GM19438 (cell line): ENCODE measurements around the gene CD53.
A peak's percentile ranks its signal among the peaks of the same experiment; 100 is the strongest.

Experiments
- ATAC-seq: cut with Tn5 transposase; IDR thresholded peaks from one replicate; pipeline ENCODE4 v1.9.1; 2021; ENCODE audit warnings: low read depth; ENCODE audit not compliant: unreplicated experiment

CD53 gene

GRCh38 chr1:110875216-110875731 is 2.3 kb downstream of the CD53 start:
- ATAC-seq = peak; percentile 39

DNA sequence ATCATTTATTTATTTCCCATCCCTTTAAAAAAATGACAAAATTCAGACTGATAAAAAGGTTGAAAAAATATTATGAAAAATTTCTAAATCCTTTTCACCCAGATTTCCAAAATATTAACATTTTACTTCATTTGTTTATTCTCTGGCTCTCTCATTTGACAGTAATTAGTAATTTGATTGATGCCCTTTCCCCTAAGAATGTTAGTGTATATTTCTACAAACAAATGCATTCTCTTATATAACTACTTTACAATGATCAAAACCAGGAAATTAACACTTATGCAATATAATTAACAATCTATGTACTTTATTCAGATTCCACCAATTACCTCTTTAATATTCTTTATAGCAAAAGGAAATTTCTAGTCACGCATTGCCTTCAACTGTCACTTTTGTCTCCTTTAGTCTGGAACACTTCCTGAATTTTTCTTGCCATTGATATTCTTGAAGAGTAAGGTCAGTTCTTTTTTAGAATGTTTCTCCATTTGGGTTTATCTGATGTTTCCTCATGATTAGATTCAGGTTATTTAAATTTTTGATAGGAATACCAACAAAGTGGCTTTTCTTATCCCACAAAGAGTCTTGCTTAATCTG is 3.9 kb downstream of the CD53 start:
- ATAC-seq = no peak

DNA sequence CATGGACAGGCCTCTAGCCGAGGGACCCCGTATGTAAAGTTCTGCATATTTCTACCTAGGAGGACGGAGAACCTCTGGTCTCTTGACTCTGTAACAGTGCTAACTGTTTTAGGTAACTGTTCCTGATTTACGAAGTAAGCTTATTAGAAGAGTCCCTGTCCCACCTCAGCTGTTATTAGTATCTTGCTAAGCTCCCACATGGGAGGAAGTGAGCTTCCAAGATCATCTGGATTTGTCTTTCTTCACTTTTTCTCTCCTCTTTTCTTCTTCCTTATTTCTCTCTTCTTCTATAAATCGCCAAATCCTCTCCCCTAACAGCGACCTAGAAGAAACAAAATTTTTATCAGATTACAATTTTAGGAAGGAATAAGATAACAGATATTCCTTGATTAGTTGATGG is 4.4 kb downstream of the CD53 start:
- no peak for ATAC-seq

DNA sequence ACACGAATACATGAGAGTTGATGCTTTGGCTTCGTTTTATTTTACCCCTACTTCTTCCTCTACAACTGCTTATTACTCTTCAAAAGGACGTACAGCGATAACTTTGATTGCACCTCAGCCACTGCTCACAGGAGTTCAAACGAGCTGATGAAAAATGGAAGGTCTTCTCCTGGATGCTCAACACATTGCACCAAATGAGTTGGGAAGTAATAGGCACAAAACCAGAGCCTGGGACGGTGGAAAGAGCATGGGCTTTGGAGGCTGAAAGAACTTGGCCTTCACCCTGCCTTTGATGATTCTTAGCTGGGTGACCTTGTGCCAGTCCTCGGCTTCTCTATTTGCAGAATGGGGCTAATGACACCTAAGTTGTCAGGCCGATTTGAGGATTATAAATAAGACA is 4.8 kb downstream of the CD53 start:
- no peak for ATAC-seq

DNA sequence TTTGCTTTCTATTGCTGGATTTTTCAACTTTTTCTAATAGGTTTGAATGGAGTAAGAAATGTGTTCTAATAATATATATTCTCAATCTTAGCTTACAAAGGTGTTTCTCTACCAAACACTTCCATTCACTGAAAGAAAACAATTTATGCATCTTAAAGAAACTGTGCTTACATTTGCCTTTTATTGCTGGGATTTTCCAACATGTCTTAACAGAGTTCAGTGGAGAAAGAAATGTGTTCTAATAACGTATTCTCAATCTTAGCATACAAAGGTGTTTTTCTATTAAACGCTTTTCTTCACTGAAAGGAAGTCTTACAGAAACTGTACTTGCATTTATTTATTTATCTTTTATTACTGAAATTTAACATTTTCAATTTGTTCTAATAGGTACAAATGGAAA is 5.6 kb downstream of the CD53 start:
- no peak for ATAC-seq

GRCh38 chr1:110878993-110879392 is 6.0 kb downstream of the CD53 start:
- ATAC-seq = no peak

DNA sequence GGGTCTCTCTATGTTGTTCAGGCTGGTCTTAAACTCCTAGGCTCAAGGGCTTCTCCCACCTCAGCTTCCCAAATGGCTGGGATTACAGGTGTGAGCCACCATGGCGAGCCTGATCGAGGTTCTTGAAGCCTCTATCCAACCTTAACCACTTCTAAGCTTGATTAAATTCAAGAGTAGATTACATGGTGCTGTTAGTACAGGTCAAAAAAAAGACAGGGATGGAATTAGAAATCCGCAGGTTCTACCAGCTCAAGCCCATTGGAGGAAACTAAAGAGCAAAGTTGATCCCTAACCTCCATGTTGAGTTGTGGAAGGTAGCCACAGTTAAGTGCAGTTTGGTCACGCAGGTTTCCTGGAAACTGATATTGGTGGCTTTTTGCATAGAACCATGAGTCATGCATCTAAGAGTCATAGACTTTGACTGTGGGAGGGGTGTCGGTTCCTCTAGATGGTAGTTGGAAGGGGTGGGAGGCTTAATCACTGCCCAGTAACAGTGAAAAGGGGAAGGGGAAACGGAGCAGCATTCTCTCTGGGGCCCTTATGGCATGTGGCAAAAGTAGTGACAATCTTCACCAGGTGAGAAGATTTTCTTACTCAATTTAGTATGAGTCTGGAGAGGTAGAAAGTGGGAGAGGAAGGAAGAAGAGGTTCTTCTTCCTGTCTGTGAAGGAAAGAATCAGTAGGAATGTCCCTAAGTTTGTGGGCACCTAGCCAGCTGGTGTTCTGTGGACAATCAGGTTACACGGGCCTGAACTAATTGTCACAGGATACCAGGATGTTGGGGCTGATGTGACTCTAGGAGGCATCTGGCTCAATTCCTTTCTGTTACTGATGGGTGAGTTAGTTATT is 7.0 kb downstream of the CD53 start:
- ATAC-seq = peak; percentile 35

DNA sequence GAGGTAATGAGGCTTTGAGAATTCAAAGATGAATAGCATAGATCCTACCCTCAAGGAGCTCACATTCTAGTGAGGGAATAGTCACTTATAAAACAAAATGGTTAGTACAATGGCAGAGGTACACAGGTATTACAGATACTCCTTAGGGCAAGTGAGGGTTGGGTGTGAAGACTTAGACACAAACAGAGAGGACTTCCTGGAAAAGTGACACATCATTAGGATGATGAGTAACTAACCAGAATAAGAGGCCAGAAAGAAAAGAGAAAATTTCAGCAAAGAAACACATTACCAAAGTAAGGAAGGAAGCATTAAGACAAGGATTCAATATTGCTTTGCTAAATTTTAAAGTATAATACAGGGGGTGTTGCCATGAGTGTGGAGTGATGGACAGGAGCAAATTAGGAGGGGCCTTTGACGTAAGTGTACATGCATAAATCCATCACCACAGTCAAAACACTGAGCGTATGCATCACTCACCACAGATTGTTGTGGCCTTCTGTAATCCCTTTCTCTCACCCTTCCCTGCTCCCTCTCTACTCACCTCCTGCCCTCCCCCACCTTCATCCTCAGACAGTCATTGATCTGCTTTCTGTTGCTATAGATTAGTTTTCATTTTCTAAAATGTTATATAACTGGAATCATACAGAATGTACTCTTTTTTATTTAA is 7.9 kb downstream of the CD53 start:
- no peak for ATAC-seq

GRCh38 chr1:110888049-110888448 is 15.1 kb downstream of the CD53 start:
- ATAC-seq = no peak

DNA sequence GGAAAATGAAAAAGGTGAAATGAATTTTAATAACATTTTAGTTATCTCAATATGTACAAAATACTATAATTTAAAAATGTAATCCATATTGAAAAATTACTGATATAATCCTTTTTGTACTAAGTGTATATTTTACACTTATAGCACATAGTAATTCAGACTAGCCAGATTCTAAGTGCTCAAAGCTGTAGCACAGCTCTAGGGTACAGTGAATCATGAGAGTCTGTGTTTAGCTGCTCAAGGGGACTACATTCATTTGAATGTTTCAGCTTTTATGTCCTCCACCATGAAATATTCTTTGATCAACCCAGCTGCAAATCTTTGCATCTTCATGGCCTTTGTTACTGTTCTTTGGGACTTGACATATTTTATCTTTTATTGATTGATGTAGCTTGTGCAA is 15.7 kb downstream of the CD53 start:
- no peak for ATAC-seq

- no peak for ATAC-seq
These were observed 17.7 kb downstream of the CD53 start for GRCh38 chr1:110890474-110891196.

GRCh38 chr1:110893908-110894490 is 21.1 kb downstream of the CD53 start:
- no peak for ATAC-seq

- ATAC-seq = no peak
These were observed 23.1 kb downstream of the CD53 start for GRCh38 chr1:110896090-110896489.

GRCh38 chr1:110897681-110898080 is 24.7 kb downstream of the CD53 start:
- no peak for ATAC-seq

GRCh38 chr1:110898734-110899457 is 25.9 kb downstream of the CD53 start:
- ATAC-seq = no peak

GRCh38 chr1:110899458-110899843 is 26.5 kb downstream of the CD53 start:
- no peak for ATAC-seq

GRCh38 chr1:110902820-110903463 is 30.0 kb downstream of the CD53 start:
- no peak for ATAC-seq

DNA sequence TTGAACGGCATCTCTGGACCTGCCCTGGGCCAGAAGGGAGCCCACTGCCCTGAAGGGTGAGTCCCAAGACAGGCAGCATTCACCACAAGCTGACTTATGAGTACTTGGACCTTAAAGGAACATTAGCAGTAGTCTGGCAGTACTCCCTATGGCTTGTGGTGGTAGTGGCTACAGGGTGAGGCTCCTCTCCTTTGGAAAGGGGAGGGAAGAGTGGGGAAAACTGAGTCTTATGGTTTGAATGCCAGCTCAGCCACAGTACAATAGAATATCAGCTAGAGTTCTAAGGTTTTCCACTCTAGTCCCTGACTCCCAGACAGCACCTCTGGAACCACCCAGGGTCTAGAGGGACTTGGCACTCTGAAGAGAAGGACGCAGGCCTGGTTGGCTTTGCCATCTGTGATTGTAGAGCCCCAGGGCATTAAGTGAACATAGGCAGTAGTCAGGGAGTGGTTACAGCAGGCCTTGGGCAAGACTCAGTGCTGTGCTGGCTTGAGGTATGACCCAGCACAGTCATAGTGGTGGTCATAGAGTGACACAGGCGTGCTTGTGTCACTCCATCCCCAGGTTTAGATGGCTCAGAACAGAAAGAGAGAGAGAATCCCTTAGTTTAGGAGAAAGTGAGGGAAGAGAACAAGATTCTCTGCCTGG is 31.0 kb downstream of the CD53 start:
- ATAC-seq = no peak

- no peak for ATAC-seq
These were observed 39.8 kb downstream of the CD53 start for GRCh38 chr1:110912784-110913183.
